Thoracic aorta (tissue), 2 donors: ENCODE results near the gene GALNT2. TPM values are rescaled to one million over a fixed set of nuclear protein-coding genes. Genes with fewer than 3 reads are reported as not detected.

ENCODE experiments used
- ATAC-seq: fragments of 150-250 bp; one replicate; pipeline ENCODE4 v1.8.0; 2017; ENCODE audit warnings: low read depth; ENCODE audit not compliant: insufficient number of reproducible peaks, low FRiP score
- DNase-seq: peaks from one replicate; pipeline ENCODE4 v3.0.0-alpha.2; 2020; ENCODE audit warnings: low spot score
- H3K27ac ChIP-seq, 2 donors: fragments of 200-600 bp; sonication (generic); 1 replicate in 1 of 2; 2 replicates in 1 of 2; pipeline ENCODE4 v1.5.1; 2016; ENCODE audit warnings: mild to moderate bottlenecking in 2 of 2, moderate library complexity in 2 of 2
- H3K27me3 ChIP-seq: fragments of 200-600 bp; sonication (generic); replicated peaks from 2 replicates; pipeline ENCODE4 v1.6.0; 2016; ENCODE audit warnings: mild to moderate bottlenecking; ENCODE audit not compliant: insufficient read depth
- H3K36me3 ChIP-seq: fragments of 200-600 bp; sonication (generic); one replicate; pipeline ENCODE4 v1.5.1; 2016
- H3K4me1 ChIP-seq, 2 donors: fragments of 200-600 bp; sonication (generic); 1 replicate in 1 of 2; 2 replicates in 1 of 2; pipeline versions ENCODE4 v1.5.1 to v1.6.0; 2016; ENCODE audit warnings: low read depth in 2 of 2, mild to moderate bottlenecking in 1 of 2; ENCODE audit not compliant: control insufficient read depth in 1 of 2
- H3K4me3 ChIP-seq: fragments of 200-600 bp; sonication (generic); 2 replicates; pipeline ENCODE4 v1.5.1; 2016; ENCODE audit warnings: mild to moderate bottlenecking
- H3K9me3 ChIP-seq: fragments of 200-600 bp; sonication (generic); 2 replicates; pipeline ENCODE4 v1.5.1; 2016
- total RNA-seq, 2 donors: library from RNA; depleted of rRNA; stranded (reverse); fragments of >200 nt; gene quantifications; one replicate each; pipeline versions ENCODE4 v1.1.0 to v1.2.3, GENCODE V29; 2016
- TF ChIP-seq, protein P1 (sequence below): fragments of 200-600 bp; sonication (generic); IDR thresholded peaks from one replicate; pipeline ENCODE4 v1.5.1; 2019; ENCODE audit warnings: antibody characterized with exemption

The GALNT2 gene
- total RNA-seq, 2 donors from 2014 or later: 113 to 148 TPM

DNA sequence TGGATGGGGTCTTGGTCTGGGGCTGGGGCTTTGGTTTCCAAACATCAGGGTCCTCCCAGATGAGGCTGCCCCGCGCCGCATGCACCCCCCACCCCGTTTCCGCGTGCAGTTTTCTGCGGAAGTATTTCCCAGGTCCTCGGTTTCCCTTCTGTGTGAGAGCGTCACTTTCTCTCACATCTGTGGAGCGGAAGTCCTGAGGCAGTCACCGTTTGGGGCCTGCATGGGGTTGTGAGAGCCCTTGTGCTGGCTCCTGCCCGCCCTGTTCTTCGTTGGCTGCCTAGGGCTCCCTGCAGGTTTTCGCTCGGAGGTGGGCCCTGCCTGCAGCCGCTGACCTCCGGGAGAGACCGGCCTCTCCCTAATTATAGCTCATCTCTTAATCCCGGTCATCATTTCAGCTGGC is 88.0 kb downstream of the GALNT2 start:
- Histone ChIP-seq H3K9me3 (no peaks in the 10 kb centered on the region), H3K4me3 (no peak overlapping the region), H3K4me1 (peaks cover 32 to 62% of the 10 kb centered on the region in 2 donors), H3K27ac (no peak overlapping the region), H3K36me3 (no peaks in the 10 kb centered on the region), H3K27me3 (no peaks in the 10 kb centered on the region)
- TF ChIP-seq, protein P1, sequence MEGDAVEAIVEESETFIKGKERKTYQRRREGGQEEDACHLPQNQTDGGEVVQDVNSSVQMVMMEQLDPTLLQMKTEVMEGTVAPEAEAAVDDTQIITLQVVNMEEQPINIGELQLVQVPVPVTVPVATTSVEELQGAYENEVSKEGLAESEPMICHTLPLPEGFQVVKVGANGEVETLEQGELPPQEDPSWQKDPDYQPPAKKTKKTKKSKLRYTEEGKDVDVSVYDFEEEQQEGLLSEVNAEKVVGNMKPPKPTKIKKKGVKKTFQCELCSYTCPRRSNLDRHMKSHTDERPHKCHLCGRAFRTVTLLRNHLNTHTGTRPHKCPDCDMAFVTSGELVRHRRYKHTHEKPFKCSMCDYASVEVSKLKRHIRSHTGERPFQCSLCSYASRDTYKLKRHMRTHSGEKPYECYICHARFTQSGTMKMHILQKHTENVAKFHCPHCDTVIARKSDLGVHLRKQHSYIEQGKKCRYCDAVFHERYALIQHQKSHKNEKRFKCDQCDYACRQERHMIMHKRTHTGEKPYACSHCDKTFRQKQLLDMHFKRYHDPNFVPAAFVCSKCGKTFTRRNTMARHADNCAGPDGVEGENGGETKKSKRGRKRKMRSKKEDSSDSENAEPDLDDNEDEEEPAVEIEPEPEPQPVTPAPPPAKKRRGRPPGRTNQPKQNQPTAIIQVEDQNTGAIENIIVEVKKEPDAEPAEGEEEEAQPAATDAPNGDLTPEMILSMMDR: no peak
- DNase-seq: no peak
- no peak for ATAC-seq

DNA sequence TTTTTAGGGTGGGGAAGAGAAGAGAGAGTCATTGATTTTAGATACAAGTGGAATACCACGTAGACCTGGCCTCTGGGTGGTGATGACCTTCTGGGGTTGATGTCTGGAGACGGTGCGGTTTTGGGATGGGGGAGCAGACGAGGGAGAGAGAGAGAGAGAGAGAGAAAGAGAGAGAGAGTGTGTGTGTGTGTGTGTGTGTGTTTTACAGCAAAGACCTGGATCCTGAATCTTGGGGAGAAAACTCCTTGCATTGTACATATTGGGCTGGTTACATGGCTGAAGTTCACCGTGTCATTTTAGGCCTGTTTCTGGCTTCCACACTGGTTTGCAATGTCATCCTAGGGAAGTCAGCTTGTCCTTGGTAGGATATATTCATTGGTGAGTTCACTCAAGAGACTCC is 89.0 kb downstream of the GALNT2 start:
- ATAC-seq: no peak
- DNase-seq: no peak

DNA sequence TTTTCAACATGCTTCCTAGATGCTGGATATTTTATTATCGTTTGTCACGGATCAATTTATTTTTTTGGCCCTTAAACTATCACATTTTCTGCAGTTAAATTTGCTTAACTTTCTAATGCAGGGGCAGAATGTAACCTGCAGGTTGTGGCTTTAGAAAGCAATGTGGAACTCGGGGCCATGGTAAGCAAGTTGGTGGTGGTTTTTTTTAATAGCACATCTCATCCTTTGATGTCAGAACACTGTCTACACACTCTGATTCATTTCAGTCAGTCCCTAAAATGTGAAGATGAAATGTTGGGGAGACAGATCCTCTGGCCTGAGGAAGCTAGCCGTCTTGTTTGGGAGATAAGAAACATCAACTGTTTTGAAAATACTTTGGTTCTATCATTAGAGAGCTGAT is 89.5 kb downstream of the GALNT2 start:
- no peaks in the 10 kb centered on the region for H3K36me3 ChIP-seq
- no peak overlapping the region for H3K4me3 ChIP-seq
- no peaks in the 10 kb centered on the region for H3K9me3 ChIP-seq
- no peak overlapping the region for H3K27ac ChIP-seq
- H3K27me3 ChIP-seq: no peaks in the 10 kb centered on the region
- no peak for DNase-seq
- TF ChIP-seq, protein P1: no peak
- H3K4me1 ChIP-seq: peaks cover 25 to 56% of the 10 kb centered on the region in 2 donors
- ATAC-seq: no peak

More for the DNA sequence above, 89.0 kb downstream of the GALNT2 start:
- H3K27ac ChIP-seq: no peak overlapping the region
- peaks cover 27 to 59% of the 10 kb centered on the region in 2 donors for H3K4me1 ChIP-seq
- TF ChIP-seq, protein P1: no peak
- no peak overlapping the region for H3K4me3 ChIP-seq
- H3K36me3 ChIP-seq: no peaks in the 10 kb centered on the region
- H3K9me3 ChIP-seq: no peaks in the 10 kb centered on the region
- H3K27me3 ChIP-seq: no peaks in the 10 kb centered on the region

DNA sequence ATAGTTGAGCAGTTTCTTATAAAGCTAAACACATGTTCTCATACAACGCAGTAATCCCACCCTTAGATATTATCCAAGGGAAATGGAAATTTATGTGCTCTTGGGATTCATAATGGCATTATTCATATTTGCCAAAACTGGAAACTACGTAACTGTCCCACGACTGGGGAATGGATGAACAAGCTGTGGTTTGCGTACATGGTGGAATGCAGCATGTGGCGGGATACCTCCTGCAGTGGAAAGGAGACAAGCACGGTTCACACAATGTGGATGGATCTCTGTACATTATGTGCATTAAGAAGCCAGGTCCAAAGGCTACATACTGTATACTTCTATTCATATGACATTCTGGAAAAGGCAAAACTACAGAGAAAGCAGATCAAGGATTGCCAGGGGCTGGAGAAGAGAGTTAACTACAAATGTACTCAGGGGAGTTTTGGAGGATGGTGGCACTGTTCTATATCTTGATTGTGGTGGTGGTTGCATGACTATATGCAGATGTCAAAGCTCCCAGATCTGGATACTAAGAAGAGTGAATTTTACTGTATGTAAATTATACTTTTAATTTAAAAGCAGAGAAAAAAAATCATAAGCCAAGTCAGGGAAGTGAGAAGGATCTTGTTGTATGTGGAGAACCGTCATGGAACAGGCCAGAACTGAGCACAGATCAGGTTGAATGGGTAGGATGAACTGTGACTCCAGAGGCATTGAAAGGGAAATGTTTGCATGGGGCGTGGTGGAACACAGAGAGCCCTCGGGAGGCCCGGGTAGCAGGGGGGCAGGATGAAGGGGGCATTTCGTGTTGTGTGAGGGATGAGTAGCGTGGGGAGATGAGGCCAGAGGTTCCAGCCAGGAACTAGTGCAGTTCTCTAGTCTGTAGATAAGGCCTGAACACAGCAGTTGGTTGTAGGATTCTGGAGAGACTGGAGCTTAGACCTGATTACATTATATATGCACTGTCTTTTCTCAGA is 90.7 kb downstream of the GALNT2 start:
- DNase-seq: no peak
- H3K27ac ChIP-seq: no peak overlapping the region

More for the DNA sequence above, 90.7 kb downstream of the GALNT2 start:
- no peaks in the 10 kb centered on the region for H3K9me3 ChIP-seq
- no peaks in the 10 kb centered on the region for H3K27me3 ChIP-seq
- H3K36me3 ChIP-seq: no peaks in the 10 kb centered on the region
- TF ChIP-seq, protein P1: no peak
- ATAC-seq: no peak
- peaks cover 25 to 56% of the 10 kb centered on the region in 2 donors for H3K4me1 ChIP-seq
- no peak overlapping the region for H3K4me3 ChIP-seq
